Activated CD4-positive, alpha-beta T cell treated with anti-CD3 and anti-CD28 coated beads, Interleukin-2, amount 50 U/mL, for 16 hours (primary cell): ENCODE measurements around the gene DPP7.
A peak's percentile ranks its signal among the peaks of the same experiment; 100 is the strongest.

Experiments used
- DNase-seq: peaks from one replicate; pipeline ENCODE4 v3.0.0-alpha.2; 2020

The DPP7 gene

DNA sequence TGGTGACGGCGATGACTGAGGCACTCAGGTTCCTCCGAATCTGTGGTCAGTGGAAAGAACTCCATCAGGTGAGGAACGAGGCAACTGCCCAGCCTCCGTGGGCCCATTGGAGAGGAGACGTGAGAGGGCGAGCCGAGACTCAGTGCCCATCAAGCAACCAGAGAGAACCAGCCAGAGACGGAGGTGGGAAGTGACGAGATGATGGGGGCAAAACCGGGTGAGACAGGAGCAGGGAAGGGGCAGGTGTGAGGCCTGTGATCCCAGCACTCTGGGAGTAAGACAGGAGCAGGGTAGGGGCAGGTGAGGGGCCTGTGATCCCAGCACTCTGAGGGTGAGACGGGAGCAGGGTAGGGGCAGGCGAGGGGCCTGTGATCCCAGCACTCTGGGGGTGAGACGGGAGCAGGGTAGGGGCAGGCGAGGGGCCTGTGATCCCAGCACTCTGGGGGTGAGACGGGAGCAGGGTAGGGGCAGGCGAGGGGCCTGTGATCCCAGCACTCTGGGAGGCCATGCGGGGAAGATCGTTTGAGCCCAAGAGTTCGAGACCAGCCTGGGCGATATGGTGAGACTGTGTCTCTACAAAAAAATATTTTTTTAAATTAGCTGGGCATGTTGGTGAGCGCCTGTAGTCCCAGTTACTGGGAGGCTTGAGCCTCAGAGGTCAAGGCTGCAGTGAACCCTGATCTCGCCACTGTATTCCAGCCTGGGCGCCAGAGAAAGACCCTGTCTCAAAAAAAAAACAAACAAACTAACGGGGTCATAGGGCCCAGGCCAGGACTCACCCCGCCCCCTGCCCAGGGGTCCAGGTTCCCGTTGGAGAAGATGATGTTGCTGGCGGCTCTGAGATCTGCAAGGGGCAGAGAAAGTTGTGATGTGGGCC is 3.4 kb downstream of the DPP7 start:
- no peak for DNase-seq

DNA sequence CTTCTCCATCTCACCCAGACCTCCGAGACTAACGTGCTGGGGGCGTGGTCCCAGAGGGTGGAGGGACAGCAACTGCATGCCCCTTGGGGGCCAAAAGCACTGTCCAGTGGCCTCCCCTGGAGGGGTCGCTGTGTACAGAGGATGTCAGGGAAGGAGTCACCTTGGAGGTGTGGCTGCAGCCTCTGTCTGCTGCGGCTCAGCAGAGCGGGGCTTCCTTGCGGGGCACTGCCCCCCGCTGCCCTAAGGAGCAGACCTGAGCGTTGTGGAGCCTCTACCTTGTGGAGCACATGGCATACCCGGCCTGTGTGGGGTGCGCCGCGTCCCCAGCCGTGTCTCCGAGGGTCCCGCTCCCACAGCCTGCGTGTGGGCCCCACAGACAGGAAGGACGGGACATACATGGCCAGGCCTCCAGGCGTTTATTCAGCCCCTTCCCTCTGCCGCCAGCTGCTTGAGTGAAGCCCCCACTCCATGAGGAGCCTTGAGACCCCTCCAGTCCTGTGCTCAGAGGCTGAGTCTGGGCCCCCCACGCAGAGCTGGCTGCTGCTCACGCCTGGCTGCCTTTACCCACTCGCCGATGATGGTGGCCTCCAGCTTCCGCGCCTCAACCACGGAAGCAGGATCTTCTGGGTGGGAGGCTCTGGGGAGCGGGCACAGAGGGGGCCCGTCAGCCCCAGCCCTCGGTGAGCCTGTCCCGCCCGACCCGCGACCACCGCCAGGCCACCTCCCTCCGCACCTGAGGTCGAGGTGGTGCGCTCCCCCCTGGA is 4.2 kb downstream of the DPP7 start:
- no peak for DNase-seq

DNA sequence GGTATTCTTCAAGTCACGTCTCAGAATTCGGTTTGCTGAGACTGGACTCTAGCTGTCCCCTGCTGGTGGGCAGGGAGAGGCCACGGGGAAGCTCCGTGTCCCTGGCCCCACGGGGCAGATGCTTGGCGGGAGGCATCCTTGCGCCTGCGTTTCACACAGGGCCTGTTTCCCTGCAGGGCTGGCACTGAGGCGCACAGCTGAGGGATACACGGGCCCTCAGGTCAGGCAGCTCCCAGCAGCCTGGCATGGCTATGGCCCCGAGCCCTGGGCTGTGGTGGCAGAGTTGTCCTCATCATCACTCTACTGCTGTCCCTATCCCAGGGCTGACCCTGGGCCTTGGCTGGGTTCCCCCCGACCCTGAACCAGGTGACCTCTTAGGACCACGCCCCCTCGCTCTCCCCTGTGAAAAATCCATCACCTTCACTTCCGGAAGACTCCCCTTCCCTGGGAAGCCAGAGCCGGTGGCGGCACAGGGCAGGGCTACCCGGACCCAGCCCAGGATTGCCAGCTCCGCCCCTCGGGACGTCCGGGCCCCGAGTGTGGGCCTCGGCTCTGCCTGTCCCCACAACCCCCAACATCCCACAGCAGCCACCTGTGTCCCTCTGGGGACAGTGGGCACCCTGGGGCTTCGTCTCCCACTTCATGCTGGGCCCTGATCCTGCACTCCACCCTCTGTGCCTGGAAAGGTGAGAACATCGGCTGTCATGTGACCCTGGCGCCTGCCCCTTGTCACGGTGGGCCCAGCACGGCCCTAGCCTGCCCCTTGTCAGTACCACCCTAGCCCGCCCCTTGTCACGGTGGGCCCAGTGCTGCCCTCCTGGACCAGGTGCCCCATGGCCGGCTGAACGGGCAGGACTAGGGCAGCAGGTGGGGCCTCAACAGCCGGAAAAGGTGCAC is 5.0 kb downstream of the DPP7 start:
- DNase-seq = no peak

DNA sequence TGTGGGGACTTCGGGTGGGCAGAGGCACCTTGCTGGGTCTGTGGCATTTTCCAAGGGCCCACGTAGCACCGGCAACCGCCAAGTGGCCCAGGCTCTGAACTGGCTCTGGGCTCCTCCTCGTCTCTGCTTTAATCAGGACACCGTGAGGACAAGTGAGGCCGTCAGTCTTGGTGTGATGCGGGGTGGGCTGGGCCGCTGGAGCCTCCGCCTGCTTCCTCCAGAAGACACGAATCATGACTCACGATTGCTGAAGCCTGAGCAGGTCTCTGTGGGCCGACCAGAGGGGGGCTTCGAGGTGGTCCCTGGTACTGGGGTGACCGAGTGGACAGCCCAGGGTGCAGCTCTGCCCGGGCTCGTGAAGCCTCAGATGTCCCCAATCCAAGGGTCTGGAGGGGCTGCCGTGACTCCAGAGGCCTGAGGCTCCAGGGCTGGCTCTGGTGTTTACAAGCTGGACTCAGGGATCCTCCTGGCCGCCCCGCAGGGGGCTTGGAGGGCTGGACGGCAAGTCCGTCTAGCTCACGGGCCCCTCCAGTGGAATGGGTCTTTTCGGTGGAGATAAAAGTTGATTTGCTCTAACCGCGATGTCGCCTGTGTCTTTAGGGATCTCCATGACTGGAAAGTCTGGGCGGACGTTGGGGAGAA is 5.8 kb downstream of the DPP7 start:
- DNase-seq = no peak

DNA sequence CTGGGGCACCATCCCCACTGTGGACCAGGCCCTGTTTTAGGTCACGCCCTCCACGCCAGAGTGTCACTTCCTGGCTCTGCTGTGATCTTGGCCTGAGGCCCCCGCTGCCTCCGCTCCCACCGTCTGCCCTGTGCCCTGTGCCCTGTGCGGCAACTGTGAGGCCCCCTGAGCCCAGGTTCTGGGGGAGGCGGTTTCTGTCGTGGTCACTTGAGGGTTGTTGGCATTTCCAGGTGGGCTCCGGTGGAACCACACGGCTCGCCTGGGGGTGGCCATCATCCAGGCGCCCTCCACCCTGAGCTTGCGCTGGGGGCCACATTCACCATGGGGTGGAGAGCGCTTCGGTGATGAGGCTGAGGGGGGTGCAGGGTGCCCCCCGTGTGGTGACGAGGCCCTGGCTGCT is 6.6 kb downstream of the DPP7 start:
- DNase-seq = no peak

DNA sequence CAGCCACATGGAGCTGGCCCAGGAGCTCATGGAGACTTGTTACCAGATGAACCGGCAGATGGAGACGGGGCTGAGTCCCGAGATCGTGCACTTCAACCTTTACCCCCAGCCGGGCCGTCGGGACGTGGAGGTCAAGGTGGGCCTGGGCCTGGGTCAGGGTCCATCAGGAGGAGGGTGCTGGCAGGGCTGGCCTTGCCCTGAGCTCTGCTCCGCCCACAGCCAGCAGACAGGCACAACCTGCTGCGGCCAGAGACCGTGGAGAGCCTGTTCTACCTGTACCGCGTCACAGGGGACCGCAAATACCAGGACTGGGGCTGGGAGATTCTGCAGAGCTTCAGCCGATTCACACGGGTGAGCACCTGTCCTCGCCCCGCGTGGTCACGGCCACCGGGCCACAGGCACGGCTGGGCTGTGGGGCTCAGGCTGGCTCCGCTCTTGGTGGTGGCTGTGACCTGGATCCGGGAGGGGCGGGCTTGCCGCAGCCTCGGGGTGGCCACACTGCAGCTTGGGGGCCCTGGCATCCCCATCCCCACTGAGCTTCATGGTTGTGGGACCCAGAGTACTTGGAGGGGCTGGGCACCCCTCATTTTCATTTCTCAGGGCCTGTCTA is 7.1 kb downstream of the DPP7 start:
- DNase-seq = no peak

DNA sequence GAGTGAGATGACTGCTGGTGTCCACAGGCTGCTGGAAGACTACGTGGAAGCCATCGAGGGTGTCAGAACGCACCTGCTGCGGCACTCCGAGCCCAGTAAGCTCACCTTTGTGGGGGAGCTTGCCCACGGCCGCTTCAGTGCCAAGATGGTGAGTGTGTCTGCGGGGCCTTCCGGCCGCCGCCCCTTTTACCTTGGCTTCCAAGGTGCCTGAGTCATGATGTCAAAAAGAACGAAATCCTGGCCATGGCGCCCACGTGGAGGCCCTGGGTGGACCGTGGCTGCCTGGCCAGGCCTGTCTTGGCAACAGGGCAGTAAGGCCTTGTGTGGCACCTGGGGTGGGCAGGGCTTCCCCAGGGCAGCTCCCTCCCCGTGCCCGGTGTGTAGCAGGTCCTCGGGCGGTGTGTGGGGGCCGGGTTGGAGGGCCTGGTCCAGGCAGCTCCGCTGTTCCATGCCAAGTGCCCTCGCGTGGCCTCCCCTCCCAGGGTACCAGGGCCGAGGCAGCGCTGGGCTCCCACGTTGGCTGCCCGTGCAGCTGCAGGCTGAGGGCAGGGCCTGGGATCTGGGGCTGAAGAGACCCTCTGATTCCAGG is 7.8 kb downstream of the DPP7 start:
- no peak for DNase-seq

DNA sequence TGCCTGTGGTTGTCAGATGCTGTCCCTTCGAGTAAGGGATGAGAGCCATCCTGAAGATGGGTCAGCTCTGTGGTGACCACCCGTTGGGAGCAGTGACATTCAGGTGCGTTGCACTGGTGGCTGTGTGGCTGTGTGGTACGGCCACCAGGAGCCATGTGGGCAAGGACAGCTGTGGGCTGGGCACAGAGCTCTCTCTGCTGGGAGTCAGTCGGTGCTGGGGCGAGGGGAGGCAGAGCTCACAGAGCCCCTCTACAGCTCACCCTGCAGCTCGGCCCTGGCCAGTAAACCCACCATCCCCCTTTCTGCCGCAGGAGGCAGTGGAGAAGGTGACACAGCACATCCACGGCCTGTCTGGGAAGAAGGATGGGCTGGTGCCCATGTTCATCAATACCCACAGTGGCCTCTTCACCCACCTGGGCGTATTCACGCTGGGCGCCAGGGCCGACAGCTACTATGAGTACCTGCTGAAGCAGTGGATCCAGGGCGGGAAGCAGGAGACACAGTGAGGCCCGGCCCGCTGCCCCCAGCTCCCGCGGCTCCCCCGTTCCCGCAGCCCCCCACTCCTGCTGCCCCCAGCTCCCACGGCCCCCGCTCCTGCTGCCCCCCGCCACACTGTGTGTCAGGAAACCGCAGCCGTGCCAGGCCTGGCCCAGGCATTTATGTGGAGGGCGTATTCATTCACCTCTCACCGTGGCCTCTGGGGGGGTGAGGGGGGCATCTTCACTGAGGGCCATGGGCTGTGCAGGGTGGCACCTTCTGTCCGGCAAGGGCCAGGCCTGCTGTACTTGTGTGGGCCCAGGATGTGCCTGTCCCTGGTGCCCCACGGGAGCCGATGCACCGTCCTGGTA is 8.5 kb downstream of the DPP7 start:
- no peak for DNase-seq

DNA sequence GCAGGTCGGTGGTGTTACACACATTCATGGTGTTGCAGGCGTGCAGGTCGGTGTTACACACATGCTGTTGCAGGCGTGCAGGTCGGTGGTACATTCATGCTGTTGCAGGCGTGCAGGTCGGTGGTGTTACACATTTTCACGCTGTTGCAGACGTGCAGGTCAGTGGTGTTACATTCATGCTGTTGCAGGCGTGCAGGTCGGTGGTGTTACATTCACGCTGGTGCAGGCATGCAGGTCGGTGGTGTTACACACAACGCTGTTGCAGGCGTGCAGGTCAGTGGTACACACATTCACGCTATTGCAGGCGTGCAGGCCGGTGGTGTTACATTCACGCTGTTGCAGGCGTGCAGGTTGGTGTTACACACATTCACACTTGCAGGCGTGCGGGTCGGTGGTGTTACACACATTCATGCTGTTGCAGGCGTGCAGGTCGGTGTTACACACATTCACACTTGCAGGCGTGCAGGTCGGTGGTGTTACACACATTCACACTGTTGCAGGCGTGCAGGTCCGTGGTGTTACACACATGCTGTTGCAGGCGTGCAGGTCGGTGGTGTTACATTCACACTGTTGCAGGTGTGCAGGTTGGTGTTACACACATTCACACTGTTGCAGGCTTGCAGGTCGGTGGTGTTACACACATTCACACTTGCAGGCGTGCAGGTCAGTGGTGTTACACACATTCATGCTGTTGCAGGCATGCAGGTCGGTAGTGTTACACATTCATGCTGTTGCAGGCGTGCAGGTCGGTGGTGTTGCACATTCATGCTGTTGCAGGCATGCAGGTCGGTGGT is 11.1 kb downstream of the DPP7 start:
- no peak for DNase-seq

DNA sequence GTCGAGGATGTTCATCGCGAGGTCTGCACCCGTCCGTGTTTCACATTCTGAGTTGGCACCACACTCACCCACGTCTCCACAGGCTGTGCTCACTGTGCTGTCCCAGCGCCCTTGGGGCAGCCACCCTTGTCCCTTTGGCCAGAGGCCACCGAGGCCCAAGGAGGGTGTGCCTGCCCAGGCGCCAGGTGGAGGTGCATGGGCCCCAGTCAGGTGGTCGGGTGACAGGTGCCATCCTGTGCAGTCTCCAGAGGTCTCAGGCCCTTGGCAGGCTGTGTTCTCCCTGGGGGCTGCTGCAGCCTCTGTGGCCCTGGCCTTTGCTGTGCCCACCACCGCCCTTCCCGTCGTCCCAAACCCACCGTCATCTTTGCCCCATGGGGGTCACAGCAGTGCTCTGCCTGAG is 15.3 kb downstream of the DPP7 start:
- no peak for DNase-seq

DNA sequence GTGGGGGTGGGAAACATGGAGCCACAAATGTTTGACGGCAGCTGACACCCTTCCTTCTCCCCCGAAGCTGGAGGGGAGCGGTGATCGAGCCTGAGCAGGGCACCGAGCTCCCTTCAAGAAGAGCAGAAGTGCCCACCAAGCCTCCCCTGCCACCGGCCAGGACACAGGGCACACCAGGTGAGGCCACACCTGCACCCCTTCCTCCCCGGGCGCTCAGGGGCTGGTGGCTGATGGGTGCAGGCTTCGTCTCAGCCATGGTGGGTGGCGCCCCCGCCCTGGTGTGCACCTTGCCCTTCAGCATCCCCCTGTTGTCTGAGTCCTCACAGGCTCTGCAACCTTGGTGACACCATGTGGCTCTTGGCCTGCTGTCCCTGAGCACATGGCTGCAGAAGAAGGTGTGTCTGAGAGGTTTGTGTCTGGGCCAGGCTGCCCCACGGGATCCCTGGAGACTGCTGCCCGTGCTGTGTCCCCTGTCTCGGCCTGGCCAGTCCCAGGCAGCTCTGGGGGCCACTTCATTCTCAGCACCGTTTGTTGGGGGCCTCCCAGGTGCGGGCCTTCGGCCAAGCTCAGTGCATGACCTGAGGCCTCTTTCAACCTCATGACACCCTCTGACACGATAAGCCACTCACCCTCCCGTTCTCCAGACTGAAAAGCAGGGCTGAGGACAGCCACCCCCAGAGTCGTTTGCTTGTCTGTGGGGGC is 16.6 kb downstream of the DPP7 start:
- DNase-seq = no peak

DNA sequence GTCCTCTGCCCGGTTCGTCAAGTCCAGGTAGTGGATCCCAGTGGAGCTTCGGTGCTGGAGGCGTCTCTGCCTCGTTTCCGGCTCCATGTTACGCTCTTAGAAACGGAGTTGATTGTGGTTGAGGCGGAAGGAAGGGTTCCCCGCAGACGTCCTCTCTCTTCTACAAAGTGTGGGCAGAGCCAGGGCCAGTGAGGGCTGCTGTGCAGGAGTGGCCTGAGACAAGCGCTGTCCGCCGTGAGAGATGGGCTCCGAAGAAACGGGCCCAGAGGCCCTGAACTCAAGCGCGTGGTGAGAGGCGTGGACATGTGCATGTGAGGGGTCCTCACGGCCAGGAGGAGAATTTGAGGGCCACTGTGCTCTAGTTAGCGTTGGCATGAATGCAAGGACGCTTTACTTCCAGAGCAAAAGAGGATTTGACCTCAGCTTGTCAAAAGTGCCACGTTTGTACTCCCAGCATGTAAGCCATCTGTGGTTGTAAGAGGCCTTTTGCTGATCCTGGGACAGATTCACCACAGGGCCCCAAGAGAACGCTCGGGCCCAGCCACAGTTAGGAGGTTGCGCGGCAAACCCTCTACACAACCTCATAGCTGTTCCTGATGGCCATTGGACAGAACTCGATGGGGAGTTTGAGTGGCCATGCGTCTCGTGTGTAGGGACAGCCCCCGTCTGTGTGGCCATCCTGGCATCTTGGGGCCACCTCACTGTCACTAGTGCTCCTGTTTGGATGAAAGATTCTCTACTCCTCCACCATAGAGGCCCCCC is 17.6 kb downstream of the DPP7 start:
- no peak for DNase-seq

DNA sequence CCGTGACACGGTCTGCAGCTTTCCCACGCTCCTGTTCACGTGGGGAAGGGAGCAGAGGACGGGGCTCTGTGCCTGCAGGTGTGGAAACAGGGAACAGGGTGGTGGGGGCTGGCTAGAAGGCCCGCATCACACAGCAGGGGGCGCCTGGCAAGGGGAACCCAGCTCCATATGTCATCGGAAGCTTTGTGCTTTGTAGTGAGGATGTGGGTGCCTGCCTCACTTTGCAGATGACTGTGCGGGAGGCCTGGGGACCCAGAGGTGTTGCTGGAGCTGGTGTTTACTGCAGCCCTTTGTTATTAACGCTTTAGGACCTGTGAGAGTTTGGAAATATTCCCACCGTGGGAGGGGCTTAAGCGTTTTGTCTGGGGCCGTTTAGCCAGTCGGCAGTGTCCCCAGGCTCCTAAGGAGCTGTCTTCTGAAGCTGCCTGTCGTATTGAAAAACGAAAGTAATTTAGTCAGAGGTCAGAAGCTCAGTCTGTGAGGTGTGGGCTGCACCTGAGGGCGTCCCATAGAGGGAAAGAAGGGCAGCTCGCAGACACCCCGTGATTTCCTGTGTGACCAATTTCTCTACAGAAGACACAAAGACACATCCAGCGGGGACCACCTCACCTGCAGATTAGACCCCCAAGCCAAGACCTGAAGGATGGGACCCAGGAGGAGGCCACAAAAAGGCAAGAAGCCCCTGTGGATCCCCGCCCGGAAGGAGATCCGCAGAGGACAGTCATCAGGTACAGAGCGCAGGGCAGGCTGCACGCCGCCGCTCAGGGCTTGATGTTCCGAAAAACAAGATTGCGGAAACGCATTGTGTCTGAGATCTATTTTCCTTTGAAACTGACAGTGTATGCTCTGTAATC is 18.6 kb downstream of the DPP7 start:
- peak; percentile 92 for DNase-seq

DNA sequence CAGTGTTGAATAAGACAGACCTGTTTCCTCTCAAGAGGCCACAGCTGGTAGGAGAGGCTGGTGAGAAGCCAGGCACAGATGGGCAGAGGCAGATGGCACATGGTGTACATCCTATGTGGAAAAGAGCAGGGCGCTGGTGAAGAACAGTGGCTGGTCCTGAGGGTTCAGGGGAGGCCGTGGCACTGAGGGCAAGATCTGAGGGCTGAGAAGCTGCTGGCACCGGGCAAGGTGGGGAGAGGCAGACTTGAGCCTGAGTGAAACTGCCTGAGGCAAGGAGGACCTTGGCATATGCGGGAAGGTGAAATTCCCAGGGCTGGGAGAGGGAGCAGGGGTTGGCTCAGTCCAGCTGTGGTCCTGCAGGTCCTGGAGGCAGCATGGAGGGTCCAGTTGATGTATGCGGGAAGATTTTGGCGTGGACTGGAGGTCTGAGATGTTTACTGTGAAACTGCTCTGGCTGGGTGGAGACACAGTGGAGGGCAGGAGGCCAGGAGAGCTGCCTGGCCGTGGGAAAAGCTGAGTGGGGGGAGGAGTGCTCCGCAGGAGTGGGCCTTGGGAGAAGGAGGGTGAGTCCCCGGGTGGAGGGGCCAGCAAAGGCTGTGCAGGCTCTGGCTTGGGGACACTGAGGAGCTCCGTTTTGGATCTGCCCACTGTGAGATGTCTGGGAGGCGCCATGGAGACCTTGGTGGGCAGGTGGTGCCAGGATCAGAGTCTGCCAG is 25.1 kb downstream of the DPP7 start:
- DNase-seq = no peak

DNA sequence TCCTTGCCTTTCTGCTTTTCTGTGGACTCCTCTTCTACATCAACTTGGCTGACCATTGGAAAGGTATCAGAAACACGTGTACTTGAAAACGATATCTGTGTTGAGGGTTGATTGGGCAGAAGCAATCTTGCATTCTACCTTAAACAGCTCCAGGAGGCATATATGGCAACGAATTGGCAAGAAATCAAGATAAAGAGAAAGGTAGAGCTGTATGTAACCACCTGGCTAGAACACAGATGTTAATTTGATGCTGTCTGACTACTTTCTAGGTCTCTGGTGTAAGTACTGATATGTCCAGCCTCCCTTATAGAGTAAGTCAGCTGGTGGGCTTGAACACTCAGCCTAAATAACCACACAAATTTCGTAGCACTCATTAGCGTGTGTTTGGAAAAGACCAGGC is 26.4 kb downstream of the DPP7 start:
- no peak for DNase-seq

DNA sequence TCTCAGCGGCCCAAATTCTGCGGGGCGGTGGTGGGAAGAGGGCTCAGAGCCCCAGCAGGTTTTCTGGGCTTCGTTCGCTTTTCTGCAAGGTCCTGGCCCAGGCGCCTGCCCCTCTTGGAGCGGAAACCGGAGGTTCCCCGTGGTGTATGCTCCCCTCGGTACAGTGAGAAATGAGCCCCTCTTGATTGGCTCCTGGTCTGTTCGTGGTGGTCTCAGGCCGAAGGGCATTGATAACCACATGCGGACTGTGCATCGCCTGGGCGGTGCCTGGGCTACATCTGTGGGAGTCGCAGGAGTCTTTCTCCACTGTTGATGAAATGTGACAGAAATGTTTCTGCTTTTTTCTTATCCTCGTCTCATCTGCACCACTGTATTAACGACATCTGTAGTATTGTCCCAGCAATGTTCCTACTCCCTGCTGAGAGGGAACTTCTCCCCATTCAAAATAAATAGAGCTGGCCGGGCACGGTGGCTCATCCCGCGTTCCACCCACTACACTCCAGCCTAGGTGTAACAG is 27.1 kb downstream of the DPP7 start:
- DNase-seq = peak; percentile 24
